ENCODE data around the gene FBN2. TPM values are rescaled to one million over a fixed set of nuclear protein-coding genes. Genes with fewer than 3 reads are reported as not detected.

Gene FBN2
- total RNA-seq, 1 experiment from 2014 or later, result 1.6 TPM

DNA sequence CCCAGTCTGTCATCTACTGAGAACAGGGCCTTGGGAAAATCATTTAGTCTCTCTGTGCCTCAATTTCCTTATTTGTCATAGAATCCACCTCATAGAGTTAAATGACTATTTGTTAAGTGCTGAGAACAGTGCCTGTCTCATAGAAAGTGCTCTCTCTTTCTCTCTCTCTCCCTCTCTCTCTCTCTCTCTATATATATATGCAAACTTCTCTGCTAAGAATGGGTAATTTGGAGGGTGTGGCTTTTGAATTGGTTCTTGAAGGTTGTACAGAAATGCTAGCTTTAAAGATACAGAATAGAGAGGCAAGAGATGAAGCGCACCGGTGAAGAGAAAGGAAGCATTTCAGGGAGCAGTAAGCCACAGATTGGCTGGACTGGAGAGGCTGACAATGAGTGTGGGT is 197.4 kb downstream of the FBN2 start:
- Histone ChIP-seq H3K4me3 (ENCODE audit: low read depth, low read length, poor library complexity, severe bottlenecking) (no peak overlapping the region), H3K36me3 (ENCODE audit: insufficient read depth, low read length, poor library complexity, severe bottlenecking) (no peaks in the 10 kb centered on the region), H3K27me3 (replicated peaks; ENCODE audit: insufficient read depth, low read depth, low read length, poor library complexity) (peaks cover 4% of the 10 kb centered on the region), H3K27ac (ENCODE audit: low read depth, low read length, poor library complexity, severe bottlenecking) (no peak overlapping the region), H3K9me3 (ENCODE audit: low read depth, low read length, poor library complexity, severe bottlenecking) (no peaks in the 10 kb centered on the region), H3K4me1 (ENCODE audit: insufficient read depth, low read length, poor library complexity, severe bottlenecking) (no peaks in the 10 kb centered on the region)
- TF ChIP-seq EZH2 (IDR thresholded peaks at IDR 0.05; ENCODE audit: borderline replicate concordance, low read depth, low read length, poor library complexity, severe bottlenecking), result no peak
- no peak for TF ChIP-seq CTCF (conservative IDR thresholded peaks at IDR 0.05; ENCODE audit: low read depth, low read length)
- POLR2A ChIA-PET (ENCODE audit: low non-redundant PET), result no interaction called here
- CTCF ChIA-PET, result no interaction called here
- no peak for DNase-seq (ENCODE audit: low spot score)
- BruUV-seq (replicated peaks), result no TSS peak
- intact Hi-C loops (cut with micrococcal nuclease; ENCODE audit: unreplicated experiment), result no loop called here

DNA sequence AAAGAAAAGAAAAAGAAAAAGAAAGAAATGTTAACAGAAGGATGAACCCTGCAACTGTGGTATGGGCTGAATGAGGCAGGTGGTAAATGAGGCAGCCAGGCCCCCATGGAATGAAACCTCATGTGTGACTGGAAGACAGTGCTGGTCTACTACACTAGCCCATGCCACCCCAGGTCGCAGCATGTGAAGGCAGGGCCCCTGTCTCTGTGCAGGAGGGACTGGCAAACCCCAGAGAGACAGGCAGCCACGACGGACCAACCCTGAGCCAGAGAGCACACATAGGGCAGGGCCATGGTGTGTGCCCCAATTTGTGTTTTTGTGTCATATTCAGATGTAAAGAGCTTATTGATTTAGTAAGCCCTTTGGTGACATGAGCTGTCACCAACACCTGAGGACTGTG is 198.5 kb downstream of the FBN2 start:
- ChIA-PET CTCF (no interaction called here), POLR2A (ENCODE audit: low non-redundant PET) (no interaction called here)
- DNase-seq (ENCODE audit: low spot score), result no peak
- Histone ChIP-seq H3K4me3 (ENCODE audit: low read depth, low read length, poor library complexity, severe bottlenecking) (no peak overlapping the region), H3K9me3 (ENCODE audit: low read depth, low read length, poor library complexity, severe bottlenecking) (no peaks in the 10 kb centered on the region), H3K27me3 (replicated peaks; ENCODE audit: insufficient read depth, low read depth, low read length, poor library complexity) (peaks cover 2% of the 10 kb centered on the region), H3K27ac (ENCODE audit: low read depth, low read length, poor library complexity, severe bottlenecking) (no peak overlapping the region), H3K36me3 (ENCODE audit: insufficient read depth, low read length, poor library complexity, severe bottlenecking) (no peaks in the 10 kb centered on the region), H3K4me1 (ENCODE audit: insufficient read depth, low read length, poor library complexity, severe bottlenecking) (no peaks in the 10 kb centered on the region)
- BruUV-seq (replicated peaks), result no TSS peak
- intact Hi-C loops (cut with micrococcal nuclease; ENCODE audit: unreplicated experiment), result no loop called here
- TF ChIP-seq EZH2 (IDR thresholded peaks at IDR 0.05; ENCODE audit: borderline replicate concordance, low read depth, low read length, poor library complexity, severe bottlenecking), result no peak
- TF ChIP-seq CTCF (conservative IDR thresholded peaks at IDR 0.05; ENCODE audit: low read depth, low read length), result no peak

- H3K27me3 ChIP-seq (replicated peaks; ENCODE audit: insufficient read depth, low read depth, low read length, poor library complexity), result peaks cover 2% of the 10 kb centered on the region
- no peaks in the 10 kb centered on the region for H3K36me3 ChIP-seq (ENCODE audit: insufficient read depth, low read length, poor library complexity, severe bottlenecking)
- TF ChIP-seq EZH2 (IDR thresholded peaks at IDR 0.05; ENCODE audit: borderline replicate concordance, low read depth, low read length, poor library complexity, severe bottlenecking) (no peak), CTCF (conservative IDR thresholded peaks at IDR 0.05; ENCODE audit: low read depth, low read length) (no peak)
- no peaks in the 10 kb centered on the region for H3K9me3 ChIP-seq (ENCODE audit: low read depth, low read length, poor library complexity, severe bottlenecking)
- ChIA-PET CTCF (no interaction called here), POLR2A (ENCODE audit: low non-redundant PET) (no interaction called here)
- intact Hi-C loops (cut with micrococcal nuclease; ENCODE audit: unreplicated experiment), result no loop called here
- no peaks in the 10 kb centered on the region for H3K4me1 ChIP-seq (ENCODE audit: insufficient read depth, low read length, poor library complexity, severe bottlenecking)
- no peak overlapping the region for H3K4me3 ChIP-seq (ENCODE audit: low read depth, low read length, poor library complexity, severe bottlenecking)
- DNase-seq (ENCODE audit: low spot score), result no peak
- BruUV-seq (replicated peaks), result no TSS peak
- H3K27ac ChIP-seq (ENCODE audit: low read depth, low read length, poor library complexity, severe bottlenecking), result no peak overlapping the region
These were observed 199.4 kb downstream of the FBN2 start for GRCh38 chr5:128338649-128339048.

Measured in A673 (cell line).